CD4-positive, alpha-beta T cell treated with Interferon gamma for 1 hour (primary cell): ENCODE data around the gene FES.
"Not testable (repeated sequence)": the region's sequence is repeated elsewhere in the genome, so short reads cannot be mapped to it uniquely, and the experiment has no call there.

Source experiments
- DNase-seq: peaks from one replicate; pipeline ENCODE4 v3.0.0-alpha.2; 2020

The FES gene

DNA sequence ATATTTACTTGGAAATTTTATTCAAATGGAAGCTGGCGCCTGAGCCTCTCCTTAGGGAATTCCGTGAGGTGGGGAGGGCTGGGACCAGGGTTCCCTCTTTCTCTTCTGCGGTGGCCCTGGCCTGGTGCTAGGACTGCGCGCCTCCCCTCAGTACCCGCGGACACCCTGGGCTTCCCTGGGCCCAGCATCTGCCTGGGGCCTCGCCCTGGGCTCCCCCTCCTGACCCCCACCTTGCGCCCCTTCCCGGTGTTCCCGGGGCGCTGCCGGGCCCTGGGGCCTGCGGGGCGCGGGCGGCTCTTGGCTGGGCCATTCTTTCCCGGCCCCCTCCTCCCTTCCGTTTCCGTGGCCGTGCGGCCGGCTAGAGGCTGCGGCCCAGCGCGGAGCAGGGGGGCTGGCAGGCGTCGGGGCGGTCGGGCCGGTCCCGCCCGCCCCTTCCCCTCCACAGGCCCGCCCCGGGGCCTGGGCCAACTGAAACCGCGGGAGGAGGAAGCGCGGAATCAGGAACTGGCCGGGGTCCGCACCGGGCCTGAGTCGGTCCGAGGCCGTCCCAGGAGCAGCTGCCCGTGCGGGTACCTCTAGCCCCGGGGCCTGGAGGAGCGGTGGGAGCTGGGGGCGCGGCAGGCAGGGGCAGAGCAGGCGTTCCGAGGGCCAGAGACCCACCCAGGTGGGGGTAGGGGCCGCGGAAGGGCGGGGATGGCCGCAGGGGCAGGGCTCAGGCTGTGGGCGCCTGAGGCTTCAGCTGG, at the start of gene FES:
TSS of gene FES (plus strand) at position 529 of the 743 bp plus-strand sequence. CDS start 542 bp downstream, outside the sequence.
- DNase-seq, result peak; percentile 61

- no peak for DNase-seq
These were observed 49.7 kb upstream of the FES start for GRCh38 chr15:90834626-90835025.

GRCh38 chr15:90836296-90836871, 47.9 kb upstream of the FES start:
- DNase-seq, result no peak

DNA sequence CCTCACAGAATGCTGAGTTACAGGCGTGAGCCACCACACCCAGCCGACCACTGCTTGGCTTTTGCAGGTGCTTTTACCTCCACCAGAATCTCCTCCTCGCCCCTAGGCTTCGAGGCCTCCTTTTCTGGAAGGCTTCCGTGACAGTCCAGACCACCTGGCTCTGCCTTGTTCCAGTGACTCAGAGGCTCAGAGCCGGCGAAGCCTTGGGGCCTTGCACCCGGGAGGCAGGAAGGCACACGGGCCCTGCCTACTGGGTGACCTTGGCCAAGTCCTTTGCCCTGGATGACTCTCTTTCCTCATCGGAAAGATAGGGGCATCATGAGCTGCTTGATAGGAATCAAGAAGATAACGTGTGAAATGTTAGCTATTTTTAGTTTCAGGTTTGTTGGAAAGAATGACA, 47.2 kb upstream of the FES start:
- DNase-seq, result no peak

GRCh38 chr15:90838139-90838538, 46.2 kb upstream of the FES start:
- DNase-seq, result peak; percentile 87

- no peak for DNase-seq
These were observed 45.8 kb upstream of the FES start for GRCh38 chr15:90838544-90838943.

- peak; percentile 51 for DNase-seq
These were observed 44.9 kb upstream of the FES start for GRCh38 chr15:90839187-90840071.

GRCh38 chr15:90840157-90840855, 44.0 kb upstream of the FES start:
- DNase-seq, result no peak

GRCh38 chr15:90840954-90841353, 43.4 kb upstream of the FES start:
- no peak for DNase-seq

GRCh38 chr15:90844696-90845095, 39.6 kb upstream of the FES start:
- no peak for DNase-seq

DNA sequence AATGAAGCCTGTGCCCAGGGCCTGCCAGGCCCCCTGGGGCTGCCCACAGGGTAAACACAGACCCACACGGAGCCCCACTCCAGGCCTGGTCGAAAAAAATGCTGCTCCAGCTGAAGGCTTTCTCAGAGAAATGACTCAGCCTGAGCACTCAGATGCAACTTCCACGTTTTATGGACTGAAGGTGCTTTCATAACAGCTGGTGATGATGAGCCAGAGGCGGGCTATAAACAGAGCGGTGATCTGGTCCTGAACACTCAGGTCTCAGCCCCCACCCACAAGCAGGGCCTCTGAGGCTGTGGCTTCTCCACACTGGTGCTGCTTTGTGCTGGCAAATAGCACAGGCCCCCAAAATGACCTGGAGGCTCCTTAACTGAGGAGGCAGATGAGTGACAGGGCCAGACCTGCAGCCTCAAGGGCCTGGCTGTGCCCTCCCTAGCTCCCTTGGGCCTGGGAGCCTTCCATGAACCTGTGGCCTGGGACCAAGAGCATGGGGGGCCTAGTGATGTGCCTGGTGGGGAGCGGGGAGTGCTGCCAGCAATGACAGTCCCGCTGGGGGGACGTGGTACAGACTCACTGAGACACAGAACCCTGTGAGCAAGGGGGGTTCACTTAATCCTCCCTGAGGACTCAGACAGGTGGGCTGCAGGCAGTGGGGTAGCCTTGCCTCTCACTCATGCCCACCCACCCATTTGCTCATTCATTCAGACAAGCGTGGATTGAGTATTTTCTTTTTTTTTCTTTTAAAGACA, 38.9 kb upstream of the FES start:
- DNase-seq, result peak; percentile 69

- not testable (repeated sequence) for DNase-seq
These were observed 34.9 kb upstream of the FES start for GRCh38 chr15:90849424-90849823.

GRCh38 chr15:90851114-90851513, 33.2 kb upstream of the FES start:
- no peak for DNase-seq

DNA sequence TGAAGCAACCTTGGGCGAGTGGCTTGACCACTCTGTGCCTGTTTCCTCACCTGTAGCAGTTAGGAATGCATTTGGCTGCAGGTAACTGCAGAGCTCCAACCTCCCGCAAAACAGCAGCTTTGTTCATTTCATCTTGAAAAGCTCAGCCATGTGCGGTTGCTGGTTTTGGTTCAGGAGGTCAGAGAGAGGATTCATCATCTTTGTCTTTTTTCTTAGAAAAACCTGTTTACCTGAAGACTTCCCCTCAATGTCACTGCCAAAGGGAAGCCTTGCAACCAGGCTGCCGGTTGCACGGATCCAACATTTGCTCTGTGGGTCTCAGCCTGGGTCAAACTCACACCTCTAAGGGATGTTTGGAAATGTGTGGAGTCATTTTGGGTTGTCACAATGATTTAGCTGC, 32.4 kb upstream of the FES start:
- no peak for DNase-seq

GRCh38 chr15:90855139-90855538, 29.2 kb upstream of the FES start:
- DNase-seq, result no peak

- DNase-seq, result no peak
These were observed 27.0 kb upstream of the FES start for GRCh38 chr15:90857337-90857736.

GRCh38 chr15:90857883-90858443, 26.3 kb upstream of the FES start:
- no peak for DNase-seq

DNA sequence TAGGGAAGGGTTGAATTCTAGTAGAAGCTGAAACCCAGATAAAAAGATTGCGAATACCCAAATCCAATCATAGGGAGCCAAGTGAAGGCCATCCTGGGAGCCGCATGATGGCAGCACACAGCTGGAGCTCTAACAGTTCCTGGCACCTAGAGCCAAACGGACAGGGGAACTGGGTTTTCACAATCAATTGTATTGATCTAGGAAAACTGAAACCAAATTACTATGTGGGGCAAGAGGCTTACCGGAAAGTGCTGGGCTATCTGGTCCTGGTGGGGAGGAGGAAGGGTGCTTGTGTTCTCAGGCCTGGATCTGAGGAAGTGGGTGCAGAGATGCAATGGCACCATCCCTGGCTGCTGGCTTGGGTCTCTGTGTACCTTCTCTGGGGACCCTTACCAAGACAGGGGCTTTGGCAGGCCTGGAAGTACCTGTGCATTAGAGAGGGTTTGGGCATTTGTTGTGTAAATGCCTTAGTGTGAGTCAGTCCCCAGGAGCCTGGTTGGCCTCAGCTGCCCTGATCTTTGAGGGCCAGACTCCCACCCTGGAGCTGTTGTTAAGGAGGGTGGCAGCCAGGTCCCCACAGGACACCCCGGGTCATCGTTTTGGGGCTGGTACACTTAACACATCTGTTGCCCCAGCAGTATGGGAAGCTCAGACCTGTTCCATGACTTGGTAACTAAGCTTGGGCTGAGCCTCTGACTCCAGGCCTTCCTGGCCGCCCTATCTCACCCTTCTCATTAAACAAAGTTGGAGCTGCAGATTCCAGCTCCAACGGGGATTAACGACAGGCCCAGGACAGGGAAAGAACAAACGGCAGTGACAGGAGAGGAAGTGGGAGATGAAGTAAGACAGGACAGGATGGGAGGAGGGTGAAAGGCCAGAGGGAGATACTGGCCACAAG, 24.8 kb upstream of the FES start:
- DNase-seq, result no peak

DNA sequence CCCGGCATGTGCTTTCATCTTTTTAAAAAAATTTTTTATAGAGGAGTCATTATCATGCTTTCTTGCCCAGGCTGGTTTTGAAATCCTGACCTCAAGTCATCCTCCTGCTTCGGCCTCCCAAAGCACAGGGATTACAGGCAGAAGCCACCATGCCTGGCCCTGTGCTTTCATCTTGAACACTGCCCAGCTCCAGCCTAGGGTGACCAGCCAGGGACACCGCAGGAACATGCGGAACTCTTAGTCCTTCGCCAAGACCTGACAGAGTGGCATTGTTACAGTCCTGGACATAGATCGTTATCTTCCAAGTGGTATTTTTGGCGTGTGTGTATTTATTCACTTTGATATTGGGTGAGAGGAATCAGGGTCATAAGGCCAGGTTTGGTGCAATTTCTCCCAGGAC, 23.9 kb upstream of the FES start:
- DNase-seq, result no peak

DNA sequence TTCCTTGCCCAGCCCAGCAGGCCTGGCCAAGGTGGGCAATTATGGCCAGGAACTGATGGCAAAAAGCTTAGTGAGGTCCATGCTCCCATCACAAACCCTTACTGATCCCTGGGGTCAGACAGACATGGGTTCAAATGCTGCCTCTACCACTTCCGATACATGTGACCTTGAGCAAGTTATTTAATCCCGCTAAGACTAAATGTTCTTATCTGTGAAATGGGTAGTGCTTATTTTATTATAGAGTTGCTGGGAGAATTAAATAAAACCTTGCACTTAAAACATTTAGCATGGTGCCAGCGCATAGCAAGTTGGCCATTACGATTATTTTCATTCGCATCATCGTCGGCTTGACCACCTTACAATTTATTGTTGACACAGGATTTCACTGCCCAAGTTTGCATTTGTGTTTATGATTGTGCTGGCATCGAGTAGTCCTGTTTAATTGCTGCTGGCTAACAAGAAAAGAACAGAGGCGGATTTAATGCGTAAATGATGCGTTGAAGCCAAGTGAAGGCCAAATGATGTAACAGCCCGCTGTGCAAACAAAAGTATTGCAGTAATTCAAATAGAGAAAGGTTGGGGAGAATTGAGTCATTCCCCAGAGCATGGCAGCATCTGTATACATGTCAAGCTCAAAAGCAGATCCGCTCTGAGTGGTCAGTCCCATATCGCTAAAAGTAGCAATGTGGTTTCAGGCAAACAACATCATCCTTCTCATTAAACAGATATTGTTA, 23.2 kb upstream of the FES start:
- DNase-seq, result no peak
